GM12891 (cell line): Measurements from ENCODE around the gene HAPLN1.

Experiments
- POLR2AphosphoS5 ChIP-seq: IDR thresholded peaks from 2 replicates; pipeline ENCODE4 v1.6.1; 2011; ENCODE audit warnings: low read depth, low read length, control low read depth
- TAF1 ChIP-seq: IDR thresholded peaks from 2 replicates; pipeline ENCODE4 v1.6.1; 2011; ENCODE audit warnings: low read depth, low read length, control low read depth

DNA sequence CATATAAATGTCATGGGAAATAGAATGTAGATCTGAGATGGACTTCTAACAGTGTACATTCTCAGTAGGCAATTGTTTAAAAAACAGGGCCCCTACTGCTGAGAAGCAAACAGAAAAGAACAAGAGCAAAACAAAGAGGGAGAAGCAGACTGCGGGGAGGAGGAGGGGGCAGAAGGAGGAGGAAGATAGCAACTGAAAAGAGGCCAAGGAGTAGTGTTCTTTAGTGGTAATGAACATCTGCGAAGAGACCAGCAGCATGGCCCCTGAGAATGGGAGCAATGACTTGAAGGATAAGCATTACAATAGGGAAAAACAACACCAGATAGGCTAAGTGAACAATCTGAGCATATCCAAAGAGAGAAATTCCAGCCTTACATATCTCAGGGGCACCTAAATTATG is 36.8 kb downstream of the HAPLN1 start:
- TF ChIP-seq POLR2AphosphoS5 (no peak), TAF1 (no peak)
